ENCODE data around the gene CDON.

DNA sequence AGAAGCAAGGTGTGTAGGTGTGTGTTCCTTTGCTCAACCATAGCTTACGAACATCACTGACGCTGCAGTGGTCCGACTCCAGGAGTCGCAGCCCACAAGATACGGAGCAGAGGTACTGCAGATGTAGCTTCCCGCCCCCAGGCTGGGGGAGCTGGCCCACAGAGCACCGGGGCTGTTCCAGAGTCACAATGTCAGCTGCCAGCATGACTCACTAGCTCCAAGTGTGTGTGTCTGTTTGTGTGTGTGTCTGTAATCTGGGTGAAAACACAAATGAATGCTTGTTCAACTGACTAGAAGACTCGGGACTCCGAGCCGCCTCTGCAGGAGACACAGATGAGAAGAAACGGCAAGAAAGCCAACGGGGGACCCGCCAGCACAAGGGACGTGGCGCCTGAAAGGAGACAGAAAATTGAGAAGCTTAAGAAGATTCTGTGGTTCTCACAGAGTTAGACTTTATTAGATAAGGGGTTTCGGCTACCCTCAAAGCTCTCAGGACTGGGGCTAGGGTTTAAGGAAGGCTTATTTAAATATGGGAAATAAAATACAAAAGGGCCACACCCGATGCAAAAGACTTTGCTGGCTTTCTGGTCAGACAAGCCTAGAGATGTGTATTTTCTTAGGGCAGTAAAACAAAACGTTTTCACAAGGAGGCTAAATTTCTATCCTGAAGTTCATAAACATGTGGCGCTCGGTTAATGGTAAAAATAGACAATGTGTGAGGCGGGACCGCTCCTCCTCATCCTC lies 106.1 kb downstream of the CDON start:
- TF ChIP-seq POLR2A (IDR thresholded peaks at IDR 0.05; ENCODE audit: low read depth, low read length) (no peak), SPI1 (IDR thresholded peaks at IDR 0.05; ENCODE audit: low read depth, low read length) (no peak)

Data from GM12891 (cell line).